Dermis microvascular lymphatic vessel endothelial cell (primary cell): Measurements from ENCODE around the gene MYO1D. TPM values are rescaled to one million over a fixed set of nuclear protein-coding genes. Genes with fewer than 3 reads are reported as not detected.
"Not testable (repeated sequence)": the region's sequence is repeated elsewhere in the genome, so short reads cannot be mapped to it uniquely, and the experiment has no call there.

Experiments used
- DNase-seq, 2 donors: peaks; one replicate each; pipeline versions ENCODE4 v3.0.0 to v3.0.0-alpha.2; 2010; ENCODE audit warnings: low read depth in 2 of 2
- total RNA-seq: library from RNA; depleted of rRNA; stranded (reverse); fragments of >200 nt; gene quantifications from 2 replicates; pipeline ENCODE4 v1.2.1, GENCODE V29; 2014

Gene MYO1D
- total RNA-seq, 1 donor from 2014 or later, result 56.5 TPM

DNA sequence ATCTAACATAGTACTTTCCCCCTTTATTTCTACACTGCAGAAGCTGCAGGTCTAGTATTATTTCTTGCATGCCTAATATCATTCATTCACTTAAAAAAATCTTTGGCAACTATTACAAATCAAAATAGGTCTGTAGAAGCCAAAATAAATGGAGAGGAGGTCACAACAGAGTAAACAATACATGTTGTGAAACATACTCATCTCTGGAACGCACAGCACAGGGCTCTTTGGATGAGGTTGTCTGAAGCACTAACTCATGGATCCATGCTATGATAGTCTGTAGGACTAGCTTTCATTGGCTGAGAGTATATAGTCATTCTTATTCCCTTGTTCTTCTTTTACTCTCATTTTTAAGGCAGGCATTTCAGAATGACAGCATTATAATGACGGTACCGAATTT is 21.3 kb downstream of the MYO1D start:
- DNase-seq, result no peak

DNA sequence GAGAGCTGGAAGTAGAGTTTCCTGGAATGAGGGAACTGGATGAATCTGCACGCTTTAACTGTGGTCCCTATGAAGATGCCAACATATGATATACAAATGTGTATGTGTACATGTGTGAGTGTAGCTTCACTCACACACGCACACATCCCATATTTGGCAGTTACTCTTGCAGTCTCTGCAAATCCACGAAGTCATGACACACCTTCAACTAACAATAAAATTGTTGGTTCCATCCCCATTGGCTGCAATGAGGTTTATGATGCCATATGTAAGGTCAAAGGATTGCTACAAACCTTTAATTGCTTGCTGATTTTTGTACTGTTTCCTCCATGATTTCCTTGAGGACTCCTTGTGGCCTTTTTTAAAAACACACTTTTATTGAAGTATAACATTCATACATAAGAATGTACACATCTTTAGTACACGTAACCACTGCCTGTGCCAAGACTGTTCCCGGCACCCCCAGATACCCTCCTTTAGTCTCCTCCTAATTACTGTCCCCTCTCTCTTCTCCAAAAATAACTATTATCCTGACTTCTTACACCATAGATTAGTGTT is 22.0 kb downstream of the MYO1D start:
- no peak for DNase-seq

DNA sequence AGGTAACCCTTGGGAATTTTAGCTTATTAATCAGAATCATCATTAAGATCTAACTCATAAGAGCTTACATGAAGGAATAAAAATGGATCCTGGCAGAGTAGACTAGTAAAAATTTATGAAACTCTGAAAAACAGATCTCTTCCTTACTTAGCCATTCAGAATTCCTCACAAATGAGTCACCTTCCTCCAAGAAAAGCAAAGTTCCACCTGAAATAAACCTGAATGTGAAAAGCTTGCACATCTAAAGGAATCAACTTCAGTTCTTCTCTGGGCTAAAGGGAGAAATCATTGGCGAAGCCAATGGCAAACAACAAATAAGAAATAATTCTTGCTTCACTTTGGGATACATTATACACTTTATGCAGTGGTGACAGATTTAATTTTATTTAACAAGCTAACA is 22.7 kb downstream of the MYO1D start:
- peak in 1 of 2 donors; percentile 63 for DNase-seq

DNA sequence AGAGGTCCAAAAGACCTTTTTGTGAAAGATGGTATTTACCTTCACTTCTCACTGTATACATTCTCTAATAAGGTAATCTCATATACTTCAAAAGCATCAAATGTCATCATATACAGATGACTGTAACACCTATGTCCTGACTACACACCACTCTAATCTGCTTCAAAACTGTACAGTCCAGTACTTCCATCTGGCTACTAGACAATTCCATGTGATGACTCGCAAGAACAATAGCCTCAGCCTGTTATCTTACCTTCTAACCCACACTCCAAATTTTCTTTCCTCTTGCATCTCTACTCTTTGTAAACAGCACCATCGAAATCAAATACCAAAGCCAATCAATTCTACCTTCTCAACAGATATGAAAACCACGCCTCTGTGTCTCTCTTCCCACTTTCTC is 24.1 kb downstream of the MYO1D start:
- peak in 1 of 2 donors; percentile 23 for DNase-seq

DNA sequence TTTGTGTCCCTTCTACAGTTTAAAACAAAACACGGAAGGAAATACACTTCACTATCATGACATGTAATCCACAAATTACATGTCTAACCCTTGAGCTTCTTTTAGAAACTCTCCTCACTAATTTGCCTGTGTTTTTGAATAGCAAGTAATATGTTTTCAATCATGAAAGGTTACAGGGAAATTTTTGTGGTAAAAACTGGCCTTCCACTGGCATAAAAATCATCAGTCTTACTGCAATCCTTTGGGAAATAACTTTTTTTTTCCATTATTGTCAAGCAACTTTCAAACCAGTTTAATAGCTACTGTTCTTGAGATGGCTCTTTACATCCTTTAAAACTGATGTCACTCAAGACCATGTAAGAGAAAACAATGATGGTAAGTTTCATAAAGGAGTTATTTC is 27.0 kb downstream of the MYO1D start:
- no peak for DNase-seq

DNA sequence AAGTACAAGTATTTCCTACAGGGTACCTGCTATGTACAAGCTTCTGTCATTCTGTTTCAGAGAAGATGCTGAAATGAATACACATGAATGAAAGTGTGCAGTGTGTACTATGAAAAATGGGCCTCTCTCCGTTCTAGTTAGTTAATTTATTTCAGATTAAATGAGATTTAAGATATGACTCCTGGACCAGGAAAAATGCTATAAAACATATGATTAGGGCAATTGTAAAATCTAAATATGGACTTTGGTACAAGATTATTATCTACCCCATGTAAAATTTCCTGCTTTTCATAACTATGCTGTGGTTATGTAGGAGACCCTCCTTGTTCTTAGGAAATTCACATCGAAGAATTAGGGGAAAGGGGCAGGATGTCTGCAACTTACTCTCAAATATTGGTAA is 28.9 kb downstream of the MYO1D start:
- DNase-seq, result no peak

DNA sequence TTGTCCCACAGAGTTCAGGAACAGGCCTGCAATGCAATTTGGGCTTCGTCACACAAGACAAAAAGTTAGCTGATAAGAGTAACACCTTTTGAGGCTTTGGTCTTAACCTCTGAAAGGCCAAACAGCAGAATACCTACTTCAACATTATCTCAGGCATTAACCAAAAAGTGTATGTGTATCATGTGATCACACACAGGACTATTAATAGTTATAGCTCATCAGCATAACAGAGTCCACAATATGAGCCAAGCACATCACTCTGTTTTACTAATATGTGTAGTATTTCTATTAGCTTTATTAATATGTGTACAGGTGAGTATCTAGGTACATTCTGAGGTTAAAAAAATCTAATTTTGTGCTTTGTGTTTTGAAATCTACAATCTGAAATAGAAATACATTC is 30.8 kb downstream of the MYO1D start:
- DNase-seq, result no peak

DNA sequence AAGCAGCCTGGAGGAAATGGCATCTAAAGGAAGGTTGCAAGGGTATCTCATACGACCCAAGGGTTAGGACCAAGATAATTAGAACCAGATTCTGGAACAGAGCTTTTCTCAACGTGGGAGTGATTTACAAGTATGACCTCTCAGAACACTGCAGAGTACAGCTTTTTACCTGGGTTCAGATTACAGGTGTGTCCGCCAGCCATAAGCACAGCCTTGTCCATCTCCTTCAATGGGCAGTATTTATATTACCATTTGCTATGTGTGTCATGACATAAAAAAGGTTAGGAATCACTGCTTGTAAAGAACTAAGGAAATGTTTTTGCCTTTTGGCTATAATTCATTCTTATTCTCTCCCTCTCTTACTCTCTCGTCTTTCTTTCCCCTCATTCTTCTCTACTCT is 36.7 kb downstream of the MYO1D start:
- DNase-seq, result no peak

DNA sequence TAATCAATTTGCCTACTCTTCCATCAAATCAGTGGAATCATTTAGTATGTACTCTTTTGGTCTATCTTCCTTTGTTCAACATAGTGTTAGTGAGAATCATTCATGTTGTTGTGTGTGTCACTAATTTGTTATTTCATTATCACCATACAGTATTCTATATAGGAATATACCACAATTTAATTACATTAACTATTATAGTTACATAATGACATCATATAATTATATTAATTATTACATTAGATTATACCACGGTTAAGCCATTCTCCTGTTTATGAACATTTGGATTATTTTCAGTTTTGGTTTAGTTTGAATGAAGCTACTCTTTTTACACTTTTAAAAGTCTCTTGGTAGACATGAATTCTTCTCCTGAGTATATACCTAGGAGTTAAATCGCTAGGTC is 40.4 kb downstream of the MYO1D start:
- DNase-seq, result no peak

DNA sequence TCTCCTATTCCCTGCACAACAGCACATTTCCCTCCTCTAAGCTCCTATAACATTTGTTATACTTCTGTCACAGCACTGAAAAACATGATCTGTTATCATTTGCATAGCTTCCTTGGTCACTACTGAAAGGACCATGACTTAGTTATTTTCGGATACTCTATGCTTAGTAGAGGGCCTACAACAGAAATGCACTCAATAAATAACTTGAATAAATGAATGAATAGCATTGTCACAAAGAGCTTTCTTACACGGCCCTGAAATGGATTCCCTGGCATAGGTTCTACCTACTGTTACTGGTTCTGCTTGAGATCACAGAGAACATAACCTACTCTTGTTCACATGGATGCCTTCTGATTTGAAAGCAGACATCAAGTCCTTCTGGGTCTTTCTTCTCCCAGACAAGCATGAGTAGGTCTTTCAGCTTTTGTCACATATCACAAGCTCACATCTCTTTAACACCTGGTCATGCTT is 41.6 kb downstream of the MYO1D start:
- DNase-seq, result no peak

DNA sequence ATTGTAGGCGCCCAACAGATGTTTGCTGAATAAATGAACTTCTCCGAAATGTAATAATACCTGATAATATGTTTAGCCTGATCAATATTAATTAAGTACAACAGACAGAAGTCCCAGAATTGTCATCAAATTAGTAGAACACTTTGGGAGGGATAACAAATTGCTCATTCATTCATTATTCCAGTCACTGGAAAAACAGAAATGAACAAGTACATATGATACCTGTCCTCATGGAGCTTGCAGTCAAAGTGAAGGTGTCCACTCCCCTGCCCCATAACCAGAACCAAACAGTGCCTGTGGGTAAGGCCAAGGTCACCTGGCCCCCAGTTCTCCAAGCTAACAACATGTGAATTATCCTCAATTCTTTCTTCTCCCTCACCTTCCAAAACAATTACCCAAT is 42.8 kb downstream of the MYO1D start:
- DNase-seq, result no peak

DNA sequence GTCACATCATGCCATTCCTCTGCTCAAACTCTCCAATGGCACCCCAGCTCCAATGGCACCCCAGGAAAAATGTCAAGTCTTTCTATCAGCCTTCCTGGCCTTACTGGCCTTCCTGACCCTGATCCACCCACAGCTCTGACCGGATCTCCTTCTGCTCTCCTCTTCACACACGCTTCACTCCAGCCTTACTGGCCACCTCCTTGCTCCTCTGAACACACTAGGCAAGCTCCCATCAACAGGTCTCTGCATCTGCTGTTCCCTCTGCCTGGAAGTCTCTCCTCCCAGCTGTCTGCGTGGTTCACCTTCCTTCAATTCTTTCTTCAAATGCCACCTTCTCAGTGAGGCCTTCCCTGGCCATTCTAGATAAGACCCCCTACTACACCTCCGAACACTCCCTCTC is 43.4 kb downstream of the MYO1D start:
- DNase-seq, result no peak

DNA sequence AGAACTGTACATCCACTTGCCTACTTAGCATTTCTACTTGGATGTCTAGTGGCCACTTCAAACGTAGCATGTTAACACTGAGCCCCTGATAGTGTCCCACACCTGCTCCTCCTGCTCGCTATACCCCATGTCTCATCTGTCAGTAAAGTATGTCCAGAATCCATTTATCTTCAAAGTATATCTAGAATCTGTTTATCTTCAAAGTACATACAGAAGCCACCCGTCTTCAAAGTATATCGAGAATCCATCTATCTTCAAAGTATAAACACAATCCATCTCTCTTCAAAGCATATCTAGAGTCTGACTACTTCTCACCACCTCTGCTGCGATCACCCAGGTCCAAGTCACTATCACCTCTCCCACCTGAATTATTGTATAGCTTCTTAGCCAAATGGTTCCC is 43.8 kb downstream of the MYO1D start:
- no peak for DNase-seq

DNA sequence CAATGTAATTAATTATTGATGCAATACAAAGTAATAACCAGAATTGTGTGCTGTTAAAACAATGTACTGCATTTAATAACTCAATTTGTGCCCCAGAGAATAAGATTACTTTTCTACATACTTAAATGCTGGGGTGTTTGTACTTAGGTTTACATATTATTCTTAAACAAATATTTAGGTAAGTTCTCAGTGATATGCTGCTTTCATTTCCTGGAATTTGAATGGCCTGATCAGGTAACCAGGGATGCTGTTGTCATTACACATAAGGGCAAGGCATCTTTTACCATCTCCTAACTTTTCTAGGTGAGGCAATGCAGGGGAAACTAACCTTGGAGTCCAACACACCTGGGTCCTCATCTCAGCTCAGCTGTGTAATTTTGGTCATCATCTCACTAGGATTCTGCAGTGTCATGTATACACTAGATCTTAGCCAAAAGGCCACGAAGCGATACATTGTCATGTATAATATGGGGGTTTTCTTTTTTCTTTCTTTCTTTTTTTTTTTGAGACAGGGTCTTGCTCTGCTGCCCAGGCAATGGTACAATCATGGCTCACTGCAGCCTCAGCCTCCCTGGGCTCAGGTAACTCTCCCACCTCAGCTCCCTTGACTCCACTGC is 45.2 kb downstream of the MYO1D start:
- no peak for DNase-seq

DNA sequence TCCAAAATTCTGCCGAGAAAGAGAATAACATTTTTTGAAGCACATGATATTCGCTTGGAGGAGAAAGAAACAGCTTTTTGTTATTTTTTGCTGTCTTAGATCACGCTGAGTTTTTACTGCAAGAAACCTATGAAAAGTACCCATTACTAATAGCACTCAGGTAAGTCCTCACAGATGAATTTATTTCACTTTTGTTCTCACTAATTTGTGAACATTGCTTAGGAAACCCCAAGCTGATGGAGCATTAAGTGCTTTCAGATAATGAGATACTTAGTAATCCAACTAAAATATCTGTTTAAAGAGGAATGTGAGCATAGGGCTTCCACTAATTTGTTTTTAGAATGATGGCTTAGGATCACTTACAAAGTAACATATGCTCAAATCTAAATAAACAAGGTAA is 45.7 kb downstream of the MYO1D start:
- no peak for DNase-seq

DNA sequence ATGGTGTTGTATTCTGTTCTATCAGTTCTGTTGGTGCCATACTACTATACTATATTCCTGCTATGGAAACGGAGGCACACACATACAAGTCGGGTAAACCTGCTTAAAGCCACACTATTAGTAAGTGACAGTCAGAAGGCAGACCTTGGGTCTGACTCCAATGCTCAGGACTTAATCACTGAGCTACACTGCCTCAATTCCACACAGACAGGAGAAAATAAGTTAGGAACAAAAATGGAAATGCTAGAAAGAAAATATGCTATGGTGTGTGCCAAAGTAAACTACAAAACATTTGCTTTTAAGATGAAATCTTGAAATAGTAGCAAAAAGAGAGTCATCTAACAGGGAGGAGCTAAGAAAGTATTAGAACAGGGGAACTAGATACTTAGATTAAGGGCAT is 48.1 kb downstream of the MYO1D start:
- DNase-seq, result no peak

DNA sequence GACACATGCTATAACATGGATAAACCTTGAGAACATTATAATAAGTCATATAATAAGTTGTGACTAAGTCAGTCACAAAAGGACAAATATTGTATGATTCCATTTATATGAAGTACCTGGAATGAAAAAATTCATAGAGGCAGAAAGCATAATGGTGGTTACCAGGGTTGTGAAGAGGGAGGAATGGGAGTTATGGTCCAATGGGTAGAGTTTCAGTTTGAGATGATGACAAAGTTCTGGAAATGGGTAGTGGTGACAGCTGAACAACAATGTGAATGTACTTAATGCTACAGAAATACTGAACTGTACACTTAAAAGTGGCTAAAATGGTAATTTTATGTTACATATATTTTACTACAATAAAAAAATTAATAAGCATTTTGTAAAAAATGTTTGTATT is 49.7 kb downstream of the MYO1D start:
- no peak for DNase-seq

DNA sequence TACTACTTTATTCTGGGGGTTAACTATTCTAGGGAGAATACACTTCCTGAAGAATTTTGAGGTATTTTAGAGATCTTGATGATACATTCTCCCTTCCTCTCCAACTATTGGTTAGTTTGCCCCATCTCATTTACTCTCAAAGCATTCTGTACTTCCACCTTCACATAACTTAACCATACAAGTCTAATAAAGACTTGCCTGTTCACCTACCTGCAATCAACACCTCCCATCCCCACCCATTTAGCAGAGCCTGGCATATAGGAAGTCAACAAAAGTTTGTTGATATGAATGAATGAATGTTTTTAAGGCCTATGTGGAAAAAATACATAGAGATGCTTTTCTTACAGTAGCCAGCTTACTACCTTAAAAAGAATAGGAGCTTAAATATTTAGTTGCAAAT is 50.8 kb downstream of the MYO1D start:
- no peak for DNase-seq

DNA sequence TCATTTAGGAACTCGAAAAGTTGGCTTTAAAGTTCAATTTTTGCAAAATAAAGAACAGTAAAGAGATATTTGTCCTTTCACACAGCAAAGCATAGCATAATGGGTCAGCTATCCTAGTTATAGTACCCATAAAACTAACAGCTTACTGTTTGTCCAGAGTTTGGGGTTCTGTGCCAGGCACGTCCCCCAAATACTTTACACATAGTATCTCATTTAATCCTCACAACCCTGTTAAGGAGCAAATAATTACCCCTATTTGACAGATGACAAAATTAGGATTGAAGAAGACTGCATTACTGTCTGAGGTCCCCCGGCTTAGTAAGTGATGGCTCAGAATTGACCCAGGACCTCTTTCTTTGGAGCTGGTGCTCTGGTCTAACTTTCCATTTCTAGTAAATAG is 52.6 kb downstream of the MYO1D start:
- no peak for DNase-seq

DNA sequence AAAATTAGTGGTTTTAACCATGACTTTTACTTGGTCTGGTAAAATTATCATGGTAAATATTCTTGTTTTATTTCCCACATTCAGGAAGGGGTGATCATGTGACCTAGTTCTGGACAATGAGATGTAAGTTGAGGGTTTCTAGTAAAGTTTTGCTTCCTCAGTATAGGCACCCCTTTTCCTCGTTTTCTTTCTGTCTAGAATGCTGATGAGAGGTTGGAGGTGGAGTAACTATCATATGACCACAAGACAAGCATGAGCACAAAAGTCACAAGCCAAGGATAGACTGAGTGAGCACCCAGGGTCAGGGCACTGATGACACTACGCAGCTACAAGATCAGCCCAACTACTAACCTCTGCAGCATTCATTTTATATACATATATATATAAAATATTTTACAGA is 53.9 kb downstream of the MYO1D start:
- peak in 1 of 2 donors; percentile 26 for DNase-seq

DNA sequence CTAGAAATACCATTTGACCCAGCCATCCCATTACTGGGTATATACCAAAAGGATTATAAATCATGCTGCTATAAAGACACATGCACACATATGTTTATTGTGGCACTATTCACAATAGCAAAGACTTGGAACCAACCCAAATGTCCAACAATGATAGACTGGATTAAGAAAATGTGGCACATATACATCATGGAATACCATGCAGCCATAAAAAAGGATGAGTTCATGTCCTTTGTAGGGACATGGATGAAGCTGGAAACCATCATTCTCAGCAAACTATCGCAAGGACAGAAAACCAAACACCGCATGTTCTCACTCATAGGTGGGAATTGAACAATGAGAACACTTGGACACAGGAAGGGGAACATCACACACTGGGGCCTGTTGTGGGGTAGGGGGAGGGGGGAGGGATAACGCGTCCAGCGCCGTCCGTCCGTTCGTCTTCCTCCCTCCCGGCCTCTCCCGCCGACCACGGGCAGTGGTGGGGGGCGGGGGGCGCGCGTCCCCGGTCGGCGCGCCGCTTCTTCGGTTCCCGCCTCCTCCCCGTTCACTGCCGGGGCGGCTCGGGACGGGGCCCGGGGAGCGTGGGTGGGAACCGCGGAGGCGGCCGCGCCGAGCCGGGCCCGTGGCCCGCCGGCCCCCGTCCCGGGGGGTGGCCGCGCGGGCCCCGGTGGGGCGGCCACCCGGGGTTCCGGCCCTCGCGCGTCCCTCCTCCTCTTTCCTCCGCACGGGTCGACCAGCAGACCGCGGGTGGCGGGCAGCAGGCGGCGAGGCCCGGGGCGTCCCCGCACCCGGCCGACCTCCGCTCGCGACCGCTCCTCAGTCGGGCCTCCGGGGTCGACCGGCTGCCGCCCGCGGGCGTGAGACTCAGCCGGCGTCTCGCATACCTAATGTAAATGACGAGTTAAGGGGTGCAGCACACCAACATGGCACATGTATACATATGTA is 54.7 kb downstream of the MYO1D start:
- not testable (repeated sequence) for DNase-seq

DNA sequence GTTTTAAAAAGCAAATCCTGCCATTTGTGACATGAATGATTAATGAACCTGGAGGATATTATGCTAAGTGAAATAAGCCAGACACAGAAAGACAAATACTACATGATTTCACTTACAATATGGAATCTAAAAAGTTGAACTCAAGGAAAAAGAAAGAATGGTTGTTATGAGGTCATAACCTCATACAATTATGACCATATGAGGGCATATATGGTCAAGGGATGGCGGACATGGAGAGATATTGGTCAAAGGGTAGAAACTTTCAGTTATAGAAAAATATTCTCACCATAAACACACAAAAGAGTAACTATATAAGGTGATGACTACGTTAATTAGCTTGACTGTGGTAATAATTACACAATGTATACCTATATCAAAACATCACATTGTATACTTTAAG is 56.5 kb downstream of the MYO1D start:
- no peak for DNase-seq

DNA sequence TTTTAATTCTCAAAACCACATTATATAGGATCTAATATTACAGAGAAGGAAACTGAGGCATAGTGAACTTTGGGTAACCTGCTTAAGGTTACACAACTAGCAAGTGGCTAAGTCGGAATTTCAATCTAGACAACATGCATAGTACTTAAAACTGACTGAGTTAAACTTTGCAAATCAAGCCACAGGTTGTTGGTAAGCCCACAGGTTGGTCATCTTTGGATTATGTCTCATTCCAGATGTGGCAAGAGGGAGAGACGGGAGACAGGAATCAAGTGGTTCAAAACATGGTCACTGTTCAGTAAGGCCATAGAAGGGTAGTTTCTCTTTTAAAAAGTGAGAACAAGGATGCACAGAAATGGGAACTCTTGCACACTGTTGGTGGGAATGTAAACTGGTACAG is 57.1 kb downstream of the MYO1D start:
- no peak for DNase-seq
